Measurements from ENCODE around the gene CCDC13.

CCDC13 gene

DNA sequence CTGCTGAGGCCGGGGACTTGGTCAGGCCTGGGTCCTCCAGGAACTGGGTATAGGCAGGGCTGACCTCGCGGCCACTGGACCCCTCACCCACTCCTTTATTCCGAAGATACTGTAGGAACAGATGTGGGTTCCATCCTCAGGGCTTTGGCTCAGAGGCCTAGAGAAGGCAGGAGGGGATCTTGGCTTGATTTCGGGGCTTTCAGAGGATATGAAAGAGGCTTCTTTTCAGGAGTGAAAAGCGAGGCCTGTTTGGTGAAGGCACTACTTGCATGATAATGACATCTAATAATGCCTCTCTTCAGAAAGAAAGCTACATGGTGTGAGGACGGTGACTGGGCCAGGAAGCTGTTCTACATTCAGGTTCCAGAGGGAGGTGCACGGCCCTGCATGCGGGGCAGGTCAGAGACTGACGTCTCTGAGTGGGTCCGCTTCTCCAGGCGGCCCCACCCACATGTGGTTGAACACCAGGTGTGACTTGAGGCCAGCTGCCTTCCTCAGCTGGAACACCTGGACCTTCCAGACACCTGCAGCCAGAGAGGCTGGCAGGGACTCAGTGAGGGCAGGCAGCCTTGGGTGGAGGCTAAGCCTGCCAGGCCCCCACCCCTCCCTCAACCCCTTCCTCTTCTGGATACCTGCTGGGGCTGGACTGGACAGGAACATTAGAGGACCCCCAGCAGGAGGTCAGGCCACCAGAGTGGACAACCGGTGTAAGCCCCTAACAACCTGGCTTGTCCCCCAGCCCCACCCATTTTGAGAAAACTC lies 39.4 kb downstream of the CCDC13 start:
- H3K36me3 ChIP-seq (ENCODE audit: control insufficient read depth, low read length) = no peaks in the 10 kb centered on the region
- TF ChIP-seq, protein P1, sequence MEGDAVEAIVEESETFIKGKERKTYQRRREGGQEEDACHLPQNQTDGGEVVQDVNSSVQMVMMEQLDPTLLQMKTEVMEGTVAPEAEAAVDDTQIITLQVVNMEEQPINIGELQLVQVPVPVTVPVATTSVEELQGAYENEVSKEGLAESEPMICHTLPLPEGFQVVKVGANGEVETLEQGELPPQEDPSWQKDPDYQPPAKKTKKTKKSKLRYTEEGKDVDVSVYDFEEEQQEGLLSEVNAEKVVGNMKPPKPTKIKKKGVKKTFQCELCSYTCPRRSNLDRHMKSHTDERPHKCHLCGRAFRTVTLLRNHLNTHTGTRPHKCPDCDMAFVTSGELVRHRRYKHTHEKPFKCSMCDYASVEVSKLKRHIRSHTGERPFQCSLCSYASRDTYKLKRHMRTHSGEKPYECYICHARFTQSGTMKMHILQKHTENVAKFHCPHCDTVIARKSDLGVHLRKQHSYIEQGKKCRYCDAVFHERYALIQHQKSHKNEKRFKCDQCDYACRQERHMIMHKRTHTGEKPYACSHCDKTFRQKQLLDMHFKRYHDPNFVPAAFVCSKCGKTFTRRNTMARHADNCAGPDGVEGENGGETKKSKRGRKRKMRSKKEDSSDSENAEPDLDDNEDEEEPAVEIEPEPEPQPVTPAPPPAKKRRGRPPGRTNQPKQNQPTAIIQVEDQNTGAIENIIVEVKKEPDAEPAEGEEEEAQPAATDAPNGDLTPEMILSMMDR (IDR thresholded peaks at IDR 0.05; ENCODE audit: low read depth, low read length, poor library complexity, severe bottlenecking) = no peak
- no peak for TF ChIP-seq EZH2phosphoT487 (IDR thresholded peaks at IDR 0.05; ENCODE audit: borderline replicate concordance, low read length)
- no peak overlapping the region for H3K4me2 ChIP-seq (ENCODE audit: low read length)
- no peaks in the 10 kb centered on the region for H4K20me1 ChIP-seq (ENCODE audit: control insufficient read depth, insufficient read depth, low read depth, low read length)
- no peak overlapping the region for H3K4me3 ChIP-seq (ENCODE audit: low read length)
- H3K27me3 ChIP-seq (ENCODE audit: control insufficient read depth, low read length) = no peaks in the 10 kb centered on the region
- H3K9me2 ChIP-seq (replicated peaks; ENCODE audit: control insufficient read depth, low read length) = no peaks in the 10 kb centered on the region
- no peaks in the 10 kb centered on the region for H3K79me2 ChIP-seq (ENCODE audit: control insufficient read depth, low read length)
- no peaks in the 10 kb centered on the region for H3K9me3 ChIP-seq (ENCODE audit: control insufficient read depth, insufficient read depth, low read length)
- no peaks in the 10 kb centered on the region for H3F3A ChIP-seq (ENCODE audit: control insufficient read depth, insufficient read depth)
- no peaks in the 10 kb centered on the region for H3K4me1 ChIP-seq (ENCODE audit: control insufficient read depth, low read length)
- no peak overlapping the region for H3K27ac ChIP-seq (ENCODE audit: low read depth, low read length)

DNA sequence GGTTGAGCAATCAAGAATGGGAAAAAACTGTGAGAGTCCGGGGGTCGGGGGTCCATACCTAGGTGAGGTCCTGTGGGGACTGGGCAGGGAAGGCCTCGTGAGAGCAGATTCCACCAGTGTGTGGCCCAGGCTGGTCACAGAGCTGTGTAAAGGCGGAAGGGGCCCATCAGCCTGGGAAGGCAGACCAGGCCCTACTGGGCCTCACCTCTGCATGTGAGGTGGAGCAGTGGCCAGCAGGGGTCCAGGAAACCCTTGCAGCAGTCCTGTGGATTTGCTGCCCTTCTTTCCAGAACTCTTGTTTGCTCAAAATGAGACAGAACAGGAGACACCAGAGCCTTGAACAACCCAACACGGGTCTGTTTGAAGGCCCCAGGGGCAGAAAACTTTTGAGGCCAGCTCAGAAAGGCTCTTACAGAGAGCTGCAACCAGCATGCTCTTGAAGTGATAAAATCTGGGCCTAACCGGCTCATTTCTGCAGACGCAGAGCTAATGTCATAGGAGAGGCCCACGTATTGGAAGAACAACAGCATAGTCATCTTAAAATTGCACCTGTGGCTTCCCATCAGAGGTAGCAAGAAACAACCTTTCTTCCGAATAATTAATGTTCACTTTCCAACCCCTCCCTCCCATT lies 40.1 kb downstream of the CCDC13 start:
- Histone ChIP-seq H3K9me2 (replicated peaks; ENCODE audit: control insufficient read depth, low read length) (no peaks in the 10 kb centered on the region), H3K36me3 (ENCODE audit: control insufficient read depth, low read length) (no peaks in the 10 kb centered on the region), H3K27ac (ENCODE audit: low read depth, low read length) (no peak overlapping the region), H3K4me2 (ENCODE audit: low read length) (no peak overlapping the region), H3K27me3 (ENCODE audit: control insufficient read depth, low read length) (no peaks in the 10 kb centered on the region), H4K20me1 (ENCODE audit: control insufficient read depth, insufficient read depth, low read depth, low read length) (no peaks in the 10 kb centered on the region), H3K4me1 (ENCODE audit: control insufficient read depth, low read length) (no peaks in the 10 kb centered on the region), H3K4me3 (ENCODE audit: low read length) (no peak overlapping the region), H3F3A (ENCODE audit: control insufficient read depth, insufficient read depth) (no peaks in the 10 kb centered on the region), H3K79me2 (ENCODE audit: control insufficient read depth, low read length) (no peaks in the 10 kb centered on the region), H3K9me3 (ENCODE audit: control insufficient read depth, insufficient read depth, low read length) (no peaks in the 10 kb centered on the region)
- TF ChIP-seq, protein P1 (IDR thresholded peaks at IDR 0.05; ENCODE audit: low read depth, low read length, poor library complexity, severe bottlenecking) = no peak
- no peak for TF ChIP-seq EZH2phosphoT487 (IDR thresholded peaks at IDR 0.05; ENCODE audit: borderline replicate concordance, low read length)

DNA sequence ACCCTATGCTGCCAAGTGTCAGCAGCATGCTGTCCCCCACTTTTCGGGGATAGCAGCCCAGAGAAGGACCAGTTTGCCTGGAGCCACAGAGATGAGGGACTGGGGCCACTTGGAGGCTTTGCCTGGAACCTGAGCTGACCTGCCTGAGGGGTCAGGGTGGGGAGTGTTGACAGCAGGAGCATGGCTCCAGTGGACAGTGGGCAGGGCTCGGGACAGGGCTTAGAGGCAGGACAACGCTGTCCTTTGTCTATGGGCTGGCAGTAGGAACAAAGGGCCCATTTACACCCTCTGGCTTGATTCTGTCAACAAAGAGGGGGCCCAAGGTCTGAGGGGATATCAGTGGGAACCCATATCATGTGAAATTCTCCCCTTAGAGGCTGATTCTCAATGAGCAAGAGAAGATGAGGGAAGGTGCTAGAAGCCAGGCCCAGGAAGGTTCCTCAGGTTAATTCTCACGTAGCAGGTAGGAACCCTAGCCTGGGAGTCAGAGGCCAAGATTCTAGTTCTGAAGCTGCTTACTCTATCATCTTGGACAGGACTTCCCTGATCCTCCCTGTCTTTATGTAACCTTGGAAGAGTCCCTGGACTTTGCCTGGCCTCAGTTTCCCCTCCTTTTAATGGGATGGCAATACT lies 40.7 kb downstream of the CCDC13 start:
- H3K27me3 ChIP-seq (ENCODE audit: control insufficient read depth, low read length) = no peaks in the 10 kb centered on the region
- no peak overlapping the region for H3K4me3 ChIP-seq (ENCODE audit: low read length)
- no peaks in the 10 kb centered on the region for H3K79me2 ChIP-seq (ENCODE audit: control insufficient read depth, low read length)
- no peaks in the 10 kb centered on the region for H3K9me2 ChIP-seq (replicated peaks; ENCODE audit: control insufficient read depth, low read length)
- H3K27ac ChIP-seq (ENCODE audit: low read depth, low read length) = no peak overlapping the region
- TF ChIP-seq, protein P1 (IDR thresholded peaks at IDR 0.05; ENCODE audit: low read depth, low read length, poor library complexity, severe bottlenecking) = no peak
- no peaks in the 10 kb centered on the region for H3K36me3 ChIP-seq (ENCODE audit: control insufficient read depth, low read length)
- no peak overlapping the region for H3K4me2 ChIP-seq (ENCODE audit: low read length)
- no peaks in the 10 kb centered on the region for H3K4me1 ChIP-seq (ENCODE audit: control insufficient read depth, low read length)
- no peaks in the 10 kb centered on the region for H4K20me1 ChIP-seq (ENCODE audit: control insufficient read depth, insufficient read depth, low read depth, low read length)
- H3F3A ChIP-seq (ENCODE audit: control insufficient read depth, insufficient read depth) = no peaks in the 10 kb centered on the region
- H3K9me3 ChIP-seq (ENCODE audit: control insufficient read depth, insufficient read depth, low read length) = no peaks in the 10 kb centered on the region

Data from DOHH2 (cell line).